Endothelial cell of umbilical vein (primary cell): ENCODE results near the gene ERFL.

ENCODE experiments used
- CTCF ChIP-seq, 2 donors: IDR thresholded peaks; 1 replicate in 1 of 2; 2 replicates in 1 of 2; pipeline ENCODE4 v1.5.1; 2011; ENCODE audit warnings: low read length in 2 of 2, mild to moderate bottlenecking in 2 of 2, moderate library complexity in 2 of 2, control low read depth in 1 of 2, inconsistent platforms in 1 of 2, low read depth in 1 of 2; ENCODE audit not compliant: insufficient read depth in 1 of 2; ENCODE audit errors: extremely low read depth in 1 of 2
- EZH2 ChIP-seq: IDR thresholded peaks from 2 replicates; pipeline ENCODE4 v1.6.1; 2012; ENCODE audit warnings: borderline replicate concordance, low read depth, mild to moderate bottlenecking, moderate library complexity, low read length, inconsistent platforms; ENCODE audit not compliant: severe bottlenecking
- JUN ChIP-seq: IDR thresholded peaks from 2 replicates; pipeline ENCODE4 v1.6.1; 2011; ENCODE audit warnings: borderline replicate concordance, low read depth; ENCODE audit not compliant: insufficient read length, insufficient read depth
- MYC ChIP-seq: IDR thresholded peaks from one replicate; pipeline ENCODE4 v1.6.1; 2011; ENCODE audit warnings: mild to moderate bottlenecking, low read depth, low read length
- POLR2A ChIP-seq: IDR thresholded peaks from 2 replicates; pipeline ENCODE4 v1.6.1; 2012; ENCODE audit warnings: low read depth, mild to moderate bottlenecking, control low read depth, low read length
- POLR2AphosphoS5 ChIP-seq: IDR thresholded peaks from 2 replicates; pipeline ENCODE4 v1.6.1; 2012; ENCODE audit warnings: low read depth, mild to moderate bottlenecking, control low read depth, low read length, moderate library complexity; ENCODE audit not compliant: insufficient read depth

GRCh38 chr19:41872775-41873647 lies 55.2 kb downstream of the ERFL start:
- TF ChIP-seq CTCF (IDR thresholded peaks at IDR 0.05; ENCODE audit: extremely low read depth in 1 of 2, insufficient read depth in 1 of 2, low read depth in 1 of 2, low read length in 2 of 2) (peak; percentile 65 to 85), POLR2A (peak; percentile 34), POLR2AphosphoS5 (peak; percentile 76), JUN (no peak), MYC (no peak), EZH2 (no peak)
